B cell (primary cell): ENCODE data around the gene MAB21L4. TPM values are rescaled to one million over a fixed set of nuclear protein-coding genes. Genes with fewer than 3 reads are reported as not detected.

Experiments used
- ATAC-seq: fragments of 200-7000 bp; cut with Tn5 transposase; one replicate; pipeline ENCODE4 v1.10.0; 2021; ENCODE audit warnings: low read depth, mild to moderate bottlenecking, moderate number of reproducible peaks, moderate library complexity
- CTCF ChIA-PET: fragments of 350-600 bp; sonication (Branson Sonifier 250); formaldehyde crosslinking; loops from one replicate; lab custom pipeline; 2021; ENCODE audit warnings: antibody characterized with exemption, inconsistent platforms; lab: Charles Lee
- POLR2A ChIA-PET: fragments of 350-600 bp; sonication (Branson Sonifier 250); formaldehyde crosslinking; loops from one replicate; lab custom pipeline; 2021; ENCODE audit warnings: antibody characterized with exemption; lab: Charles Lee
- DNase-seq: peaks from one replicate; pipeline ENCODE4 v3.0.0; 2013
- H2AFZ ChIP-seq: 2 replicates; pipeline ENCODE4 v1.6.1; 2012; ENCODE audit warnings: mild to moderate bottlenecking, low read depth, low read length; ENCODE audit not compliant: insufficient read depth, poor library complexity, severe bottlenecking
- H3K27ac ChIP-seq, 2 donors: 1 replicate in 1 of 2; 2 replicates in 1 of 2; pipeline ENCODE4 v1.5.1; 2012 to 2013; ENCODE audit warnings: low read length in 2 of 2, mild to moderate bottlenecking in 2 of 2, moderate library complexity in 1 of 2
- H3K27me3 ChIP-seq, 4 experiments: fragments of 200-600 bp in 1 of 4; sonication (generic) in 1 of 4; replicated peaks in 1 of 4; 1 replicate in 2 of 4; 2 replicates in 2 of 4; pipeline versions ENCODE4 v1.6.1 to v1.7.0; 2013 to 2016; ENCODE audit warnings: low read length in 3 of 4, mild to moderate bottlenecking in 2 of 4, mixed read lengths in 1 of 4, moderate library complexity in 1 of 4; ENCODE audit not compliant: insufficient read depth in 4 of 4, control insufficient read depth in 3 of 4; ENCODE audit errors: control extremely low read depth in 1 of 4
- H3K36me3 ChIP-seq, 2 experiments: replicated peaks in 1 of 2; 1 replicate in 1 of 2; 2 replicates in 1 of 2; pipeline versions ENCODE4 v1.6.1 to v1.7.1; 2013; ENCODE audit warnings: low read length in 1 of 2; ENCODE audit not compliant: insufficient read depth in 2 of 2, control insufficient read depth in 1 of 2; ENCODE audit errors: control extremely low read depth in 1 of 2, extremely low read depth in 1 of 2
- H3K4me1 ChIP-seq, 2 donors: fragments of 200-600 bp in 1 of 2; sonication (generic) in 1 of 2; 1 replicate in 1 of 2; 2 replicates in 1 of 2; pipeline versions ENCODE4 v1.5.1 to v1.6.1; 2013 to 2017; ENCODE audit warnings: low read length in 2 of 2; ENCODE audit not compliant: control insufficient read depth in 2 of 2, insufficient read depth in 2 of 2
- H3K4me2 ChIP-seq: replicated peaks from 2 replicates; pipeline ENCODE3; 2012; ENCODE audit warnings: mild to moderate bottlenecking, low read depth, low read length; ENCODE audit not compliant: poor library complexity, severe bottlenecking
- H3K4me3 ChIP-seq, 5 experiments: fragments of 200-600 bp in 1 of 5; sonication (generic) in 1 of 5; 1 replicate in 3 of 5; 2 replicates in 2 of 5; pipeline versions ENCODE4 v1.5.1 to v1.7.0; 2011 to 2016; ENCODE audit warnings: low read length in 4 of 5, mild to moderate bottlenecking in 4 of 5, low read depth in 2 of 5, control low read depth in 1 of 5, moderate library complexity in 1 of 5; ENCODE audit not compliant: insufficient read depth in 1 of 5; ENCODE audit errors: control extremely low read depth in 1 of 5, extremely low read depth in 1 of 5
- H3K79me2 ChIP-seq: fragments of 200-600 bp; sonication (generic); one replicate; pipeline ENCODE4 v1.6.0; 2016; ENCODE audit warnings: low read length; ENCODE audit not compliant: control insufficient read depth, insufficient read depth
- H3K9ac ChIP-seq: fragments of 200-600 bp; sonication (generic); 2 replicates; pipeline ENCODE4 v1.6.1; 2017; ENCODE audit warnings: mild to moderate bottlenecking, low read length, moderate library complexity
- H3K9me3 ChIP-seq, 3 donors: one replicate each; pipeline versions ENCODE4 v1.6.1 to v1.7.1; 2013; ENCODE audit warnings: low read length in 2 of 3; ENCODE audit not compliant: control insufficient read depth in 2 of 3, insufficient read depth in 1 of 3; ENCODE audit errors: control extremely low read depth in 1 of 3
- H4K20me1 ChIP-seq: 2 replicates; pipeline ENCODE4 v1.6.0; 2012; ENCODE audit warnings: mild to moderate bottlenecking, low read length; ENCODE audit not compliant: insufficient read depth, control insufficient read depth, poor library complexity, severe bottlenecking
- H3K27ac Mint-ChIP-seq: one replicate; pipeline ENCODE4 v1.8.0; 2021; ENCODE audit warnings: mixed read lengths
- H3K27me3 Mint-ChIP-seq: one replicate; pipeline ENCODE4 v1.8.0; 2021; ENCODE audit warnings: mixed read lengths
- H3K4me1 Mint-ChIP-seq: one replicate; pipeline ENCODE4 v1.8.0; 2021; ENCODE audit warnings: mixed read lengths
- H3K4me3 Mint-ChIP-seq: one replicate; pipeline ENCODE4 v1.8.0; 2021; ENCODE audit warnings: mixed read lengths
- H3K9me3 Mint-ChIP-seq: one replicate; pipeline ENCODE4 v1.8.0; 2022; ENCODE audit warnings: mixed read lengths; ENCODE audit not compliant: insufficient read depth
- CTCF ChIP-seq: fragments of 200-600 bp; IDR thresholded peaks from one replicate; pipeline ENCODE4 v1.8.0; 2022; ENCODE audit warnings: antibody characterized with exemption, mild to moderate bottlenecking
- EZH2 ChIP-seq: IDR thresholded peaks from 2 replicates; pipeline ENCODE4 v1.6.1; 2012; ENCODE audit warnings: borderline replicate concordance, low read depth, mild to moderate bottlenecking, moderate library complexity, low read length; ENCODE audit not compliant: insufficient read depth, poor library complexity, severe bottlenecking
- WGBS: methylation state at CpG from one replicate; pipeline ENCODE4 v1.1.5; 2013; ENCODE audit warnings: missing lambda C conversion rate; ENCODE audit not compliant: insufficient coverage; 5-methylcytosine and 5-hydroxymethylcytosine counted together
- intact Hi-C: fragments of 100-400 bp; cut with micrococcal nuclease; formaldehyde crosslinking; loops from one replicate; pipeline ENCODE4 v1.10.0; 2022
- polyA plus RNA-seq: library from polyadenylated mRNA; depleted of rRNA; stranded (reverse); fragments of >200 nt; gene quantifications from 2 replicates; pipeline ENCODE4 v1.2.3, GENCODE V29; 2012
- total RNA-seq, 2 donors: library from RNA; stranded (reverse); fragments of 120-200 nt in 1 of 2; gene quantifications; 1 replicate in 1 of 2; 2 replicates in 1 of 2; pipeline versions ENCODE4 v1.2.3 to v1.2.4, GENCODE V29; 2013 to 2022

The MAB21L4 gene
- total and polyA plus RNA-seq, 2 donors (not counting 1 experiment from before 2014, with no cell fraction given), result not detected

- ChIA-PET CTCF (interaction anchor here (0.9 kb wide), 1 partner anchor 10 kb away, joined by 3 read pairs; no protein-coding TSS in a partner anchor), POLR2A (no interaction called here)
- no peak overlapping the region for H3K4me2 ChIP-seq
- WGBS, result 83% methylated on average over 12 of the region's 15 CpGs
- no peaks in the 10 kb centered on the region for H4K20me1 ChIP-seq
- H3K27me3 ChIP-seq, result no peaks in the 10 kb centered on the region
- no peaks in the 10 kb centered on the region for H3K79me2 ChIP-seq
- H3K36me3 ChIP-seq, result no peaks in the 10 kb centered on the region
- Mint-ChIP-seq H3K27me3 (peaks cover 1% of the 10 kb centered on the region), H3K27ac (no peak overlapping the region), H3K4me3 (no peak overlapping the region), H3K4me1 (no peaks in the 10 kb centered on the region), H3K9me3 (no peaks in the 10 kb centered on the region)
- intact Hi-C loops, result no loop called here
- TF ChIP-seq CTCF, result no peak
- no peak for TF ChIP-seq EZH2
- H3K27ac ChIP-seq, result no peak overlapping the region
- no peak overlapping the region for H3K9ac ChIP-seq
- H2AFZ ChIP-seq, result no peak overlapping the region
- H3K9me3 ChIP-seq, result peaks cover 0 to 3% (median 0%) of the 10 kb centered on the region in 3 donors
- DNase-seq (no peak), ATAC-seq (no peak)
- no peaks in the 10 kb centered on the region for H3K4me1 ChIP-seq
- H3K4me3 ChIP-seq, result no peak overlapping the region
Observed at GRCh38 chr2:240922982-240923537, 27.1 kb upstream of the MAB21L4 start.

GRCh38 chr2:240922245-240922981, 26.5 kb upstream of the MAB21L4 start:
- POLR2A ChIA-PET, result no interaction called here

More at GRCh38 chr2:240922245-240922981, 26.5 kb upstream of the MAB21L4 start:
- H3K4me1 ChIP-seq, result no peaks in the 10 kb centered on the region
- TF ChIP-seq EZH2 (no peak), CTCF (no peak)
- Mint-ChIP-seq H3K27ac (no peak overlapping the region), H3K4me1 (no peaks in the 10 kb centered on the region), H3K9me3 (no peaks in the 10 kb centered on the region), H3K27me3 (no peaks in the 10 kb centered on the region), H3K4me3 (no peak overlapping the region)
- peaks cover 0 to 3% (median 0%) of the 10 kb centered on the region in 3 donors for H3K9me3 ChIP-seq
- no peak for DNase-seq
- intact Hi-C loops, result no loop called here
- H3K9ac ChIP-seq, result no peak overlapping the region
- WGBS, result 93% methylated on average over 18 of the region's 18 CpGs
- H4K20me1 ChIP-seq, result no peaks in the 10 kb centered on the region
- no peaks in the 10 kb centered on the region for H3K36me3 ChIP-seq
- no peak overlapping the region for H3K4me2 ChIP-seq
- H3K27me3 ChIP-seq, result no peaks in the 10 kb centered on the region
- no peak overlapping the region for H3K4me3 ChIP-seq
- H3K27ac ChIP-seq, result no peak overlapping the region
- no peak for ATAC-seq
- H3K79me2 ChIP-seq, result no peaks in the 10 kb centered on the region
- H2AFZ ChIP-seq, result no peak overlapping the region
- CTCF ChIA-PET, result interaction anchor here (0.9 kb wide), 1 partner anchor 9 kb away, joined by 3 read pairs; no protein-coding TSS in a partner anchor
